Transverse colon (tissue), 4 donors: ENCODE measurements around the gene RBP3.

ENCODE experiments used
- EP300 ChIP-seq: sonication (generic); formaldehyde crosslinking; IDR thresholded peaks from one replicate; pipeline ENCODE4 v1.6.1; 2017; ENCODE audit warnings: antibody characterized with exemption, low read depth
- POLR2A ChIP-seq: fragments of 450-650 bp; IDR thresholded peaks from one replicate; pipeline ENCODE4 v1.6.1; 2016; ENCODE audit warnings: antibody characterized with exemption, mild to moderate bottlenecking, moderate library complexity
- POLR2AphosphoS5 ChIP-seq, 3 donors: sonication (generic); formaldehyde crosslinking; IDR thresholded peaks; one replicate each; pipeline ENCODE4 v1.6.1; 2016; ENCODE audit warnings: antibody characterized with exemption in 3 of 3
- TF ChIP-seq, protein P1 (sequence below), 5 experiments: fragments of 200-600 bp in 3 of 5; fragments of 450-650 bp in 2 of 5; sonication (generic) in 3 of 5; IDR thresholded peaks; 1 replicate in 2 of 5; 2 replicates in 3 of 5; pipeline ENCODE4 v1.5.1; 2016 to 2017; ENCODE audit warnings: antibody characterized with exemption in 5 of 5, inconsistent platforms in 3 of 5, mild to moderate bottlenecking in 2 of 5, moderate library complexity in 1 of 5

DNA sequence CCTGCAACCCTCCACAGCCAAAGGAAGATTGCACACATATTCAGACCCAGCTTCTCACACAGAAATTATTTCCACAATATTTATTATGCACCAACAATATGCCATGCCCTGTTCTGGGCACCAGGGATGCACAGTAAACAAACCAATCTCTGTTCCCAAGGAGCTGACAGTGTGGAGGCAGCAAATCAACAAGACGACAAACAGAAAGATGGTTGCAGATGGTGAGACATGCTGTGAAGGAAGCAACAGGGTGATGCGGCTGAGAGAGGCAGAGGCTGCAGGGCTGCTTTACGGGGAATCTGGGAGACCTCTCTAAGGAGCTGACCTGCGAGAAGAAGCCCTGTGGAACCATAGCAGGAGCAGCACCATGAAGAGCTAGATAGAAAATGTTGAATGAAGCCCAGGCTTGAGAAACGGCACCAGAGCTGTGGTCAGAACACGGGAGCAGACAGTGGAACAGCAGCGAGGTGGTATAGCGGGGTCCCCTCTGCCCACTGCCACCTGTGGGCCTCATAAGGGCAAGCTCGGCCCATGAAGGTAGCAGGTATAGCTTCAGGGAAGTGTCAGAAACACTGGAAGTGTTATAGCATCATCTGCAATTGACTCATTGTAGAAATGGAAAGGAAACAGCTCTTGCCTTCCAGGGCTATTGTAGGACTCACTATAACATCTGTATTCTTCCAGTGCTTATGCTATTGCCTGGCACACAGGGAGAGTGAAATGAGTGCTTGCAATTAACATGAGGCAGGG, 17.4 kb downstream of the RBP3 start:
- TF ChIP-seq, protein P1, sequence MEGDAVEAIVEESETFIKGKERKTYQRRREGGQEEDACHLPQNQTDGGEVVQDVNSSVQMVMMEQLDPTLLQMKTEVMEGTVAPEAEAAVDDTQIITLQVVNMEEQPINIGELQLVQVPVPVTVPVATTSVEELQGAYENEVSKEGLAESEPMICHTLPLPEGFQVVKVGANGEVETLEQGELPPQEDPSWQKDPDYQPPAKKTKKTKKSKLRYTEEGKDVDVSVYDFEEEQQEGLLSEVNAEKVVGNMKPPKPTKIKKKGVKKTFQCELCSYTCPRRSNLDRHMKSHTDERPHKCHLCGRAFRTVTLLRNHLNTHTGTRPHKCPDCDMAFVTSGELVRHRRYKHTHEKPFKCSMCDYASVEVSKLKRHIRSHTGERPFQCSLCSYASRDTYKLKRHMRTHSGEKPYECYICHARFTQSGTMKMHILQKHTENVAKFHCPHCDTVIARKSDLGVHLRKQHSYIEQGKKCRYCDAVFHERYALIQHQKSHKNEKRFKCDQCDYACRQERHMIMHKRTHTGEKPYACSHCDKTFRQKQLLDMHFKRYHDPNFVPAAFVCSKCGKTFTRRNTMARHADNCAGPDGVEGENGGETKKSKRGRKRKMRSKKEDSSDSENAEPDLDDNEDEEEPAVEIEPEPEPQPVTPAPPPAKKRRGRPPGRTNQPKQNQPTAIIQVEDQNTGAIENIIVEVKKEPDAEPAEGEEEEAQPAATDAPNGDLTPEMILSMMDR (IDR thresholded peaks at IDR 0.05) = no peak
- no peak for TF ChIP-seq POLR2A
- TF ChIP-seq POLR2AphosphoS5 (IDR thresholded peaks at IDR 0.05) = no peak
- TF ChIP-seq EP300 = no peak
